HepG2 (cell line): Measurements from ENCODE around the gene SNAP25. TPM values are rescaled to one million over a fixed set of nuclear protein-coding genes. Genes with fewer than 3 reads are reported as not detected.

ENCODE experiments used
- ATAC-seq: fragments of 200-7000 bp; cut with Tn5 transposase; 3 replicates; pipeline ENCODE4 v1.9.1; 2020; ENCODE audit warnings: mild to moderate bottlenecking, moderate library complexity
- BruUV-seq: library from RNA; stranded (reverse); fragments of 400-500 nt; replicated peaks from 2 replicates; lab custom pipeline; 2021; lab: Mats Ljungman, UMichigan
- CTCF ChIA-PET: fragments of 300-600 bp; formaldehyde crosslinking; extraction: SDS; loops from one replicate; lab custom pipeline; 2021; ENCODE audit warnings: low total read pairs, inconsistent platforms, low intra/inter-chr PET ratio; lab: Yijun Ruan, JAX
- POLR2A ChIA-PET: fragments of 350-600 bp; sonication (Branson Sonifier 250); formaldehyde crosslinking; loops from one replicate; lab custom pipeline; 2020; ENCODE audit warnings: antibody characterized with exemption, inconsistent platforms; lab: Yijun Ruan, JAX
- DNase-seq: peaks from one replicate; pipeline ENCODE4 v3.0.0-alpha.2; 2015; ENCODE audit warnings: low spot score
- FAIRE-seq: peaks from 3 replicates; lab custom pipeline; 2011; peaks lifted over from hg19 to GRCh38; lab: Jason Lieb, UNC
- H2AFZ ChIP-seq: one replicate; pipeline ENCODE4 v1.6.1; 2011; ENCODE audit warnings: low read length, inconsistent platforms
- H3K27ac ChIP-seq: fragments of 300-600 bp; 3 replicates; pipeline ENCODE4 v1.8.0; 2011; ENCODE audit warnings: mixed run types, mild to moderate bottlenecking, mixed read lengths, low read length, inconsistent platforms; ENCODE audit not compliant: insufficient read depth; ENCODE audit errors: extremely low read length
- H3K27me3 ChIP-seq, 2 experiments: fragments of 200-600 bp in 1 of 2; 2 replicates in 1 of 2; 3 replicates in 1 of 2; pipeline versions ENCODE4 v1.6.0 to v1.8.0; 2011; ENCODE audit warnings: low read length in 2 of 2, mild to moderate bottlenecking in 2 of 2, moderate library complexity in 2 of 2, inconsistent platforms in 1 of 2; ENCODE audit not compliant: insufficient read depth in 2 of 2, control insufficient read depth in 1 of 2
- H3K36me3 ChIP-seq, 2 experiments: fragments of 200-600 bp in 1 of 2; replicated peaks in 1 of 2; 2 replicates in 1 of 2; 3 replicates in 1 of 2; pipeline versions ENCODE4 v1.5.1 to v1.8.0; 2011; ENCODE audit warnings: low read length in 2 of 2, inconsistent platforms in 1 of 2; ENCODE audit not compliant: insufficient read depth in 2 of 2, control insufficient read depth in 1 of 2
- H3K4me1 ChIP-seq: 2 replicates; pipeline ENCODE4 v1.5.1; 2012; ENCODE audit warnings: low read length, inconsistent platforms; ENCODE audit not compliant: insufficient read depth
- H3K4me2 ChIP-seq: 2 replicates; pipeline ENCODE4 v1.6.0; 2011; ENCODE audit warnings: low read depth, low read length, inconsistent platforms
- H3K4me3 ChIP-seq, 3 experiments: fragments of 200-600 bp in 1 of 3; sonication (generic), shearing (Covaris generic) in 1 of 3; replicated peaks in 1 of 3; 2 replicates each; pipeline ENCODE4 v1.5.1; 2011 to 2016; ENCODE audit warnings: low read length in 3 of 3, inconsistent platforms in 2 of 3, low read depth in 2 of 3, mild to moderate bottlenecking in 2 of 3, control low read depth in 1 of 3, mixed read lengths in 1 of 3; ENCODE audit not compliant: insufficient read depth in 1 of 3
- H3K79me2 ChIP-seq: one replicate; pipeline ENCODE4 v1.6.1; 2011; ENCODE audit warnings: low read length, inconsistent platforms; ENCODE audit not compliant: insufficient read depth
- H3K9ac ChIP-seq: 2 replicates; pipeline ENCODE4 v1.6.0; 2011; ENCODE audit warnings: mild to moderate bottlenecking, low read depth, low read length, inconsistent platforms; ENCODE audit not compliant: insufficient read depth
- H3K9me3 ChIP-seq: 2 replicates; pipeline ENCODE4 v1.5.1; 2012; ENCODE audit warnings: mild to moderate bottlenecking, low read length
- H4K20me1 ChIP-seq: 2 replicates; pipeline ENCODE4 v1.6.0; 2011; ENCODE audit warnings: inconsistent platforms, mild to moderate bottlenecking, low read length, moderate library complexity; ENCODE audit not compliant: insufficient read depth
- ASH2L ChIP-seq: fragments of 300-600, 200-600 bp; sonication (generic); IDR thresholded peaks from 2 replicates; pipeline ENCODE4 v1.7.0; 2017; ENCODE audit warnings: low read depth, mild to moderate bottlenecking, moderate library complexity, mixed read lengths, low read length; ENCODE audit not compliant: insufficient read length
- HMG20B ChIP-seq: conservative IDR thresholded peaks from 2 replicates; pipeline ENCODE4 v1.6.1; 2016; ENCODE audit warnings: missing genetic modification reagents, missing compliant biosample characterization
- NFRKB ChIP-seq: fragments of 450-650 bp; IDR thresholded peaks from 2 replicates; pipeline ENCODE4 v1.6.1; 2017
- POGZ ChIP-seq: sonication (generic); formaldehyde crosslinking; IDR thresholded peaks from 2 replicates; pipeline ENCODE4 v1.4.0; 2020; ENCODE audit warnings: mild to moderate bottlenecking, missing genetic modification reagents
- RELA ChIP-seq: sonication (generic); formaldehyde crosslinking; IDR thresholded peaks from 2 replicates; pipeline ENCODE4 v1.4.0; 2020; ENCODE audit warnings: missing genetic modification reagents
- SYNCRIP ChIP-seq: fragments of 200-400 bp; formaldehyde crosslinking; IDR thresholded peaks from 2 replicates; pipeline ENCODE4 v1.6.1; 2018; ENCODE audit warnings: mild to moderate bottlenecking, low read depth, low read length; ENCODE audit not compliant: insufficient read depth
- TAF1 ChIP-seq: sonication (generic); formaldehyde crosslinking; IDR thresholded peaks from 2 replicates; pipeline ENCODE4 v1.4.0; 2020; ENCODE audit warnings: missing genetic modification reagents
- ZBTB21 ChIP-seq: sonication (generic); formaldehyde crosslinking; IDR thresholded peaks from 2 replicates; pipeline ENCODE4 v1.4.0; 2020; ENCODE audit warnings: missing genetic modification reagents
- ZBTB34 ChIP-seq: sonication (generic); formaldehyde crosslinking; IDR thresholded peaks from 2 replicates; pipeline ENCODE4 v1.8.0; 2022; ENCODE audit warnings: mild to moderate bottlenecking, missing genetic modification reagents
- ZC3H4 ChIP-seq: sonication (generic); formaldehyde crosslinking; IDR thresholded peaks from 2 replicates; pipeline ENCODE4 v1.4.0; 2020; ENCODE audit warnings: missing genetic modification reagents, borderline replicate concordance
- WGBS: methylation state at CpG from one replicate; pipeline ENCODE4 v1.1.6; 2017; ENCODE audit warnings: low lambda C conversion rate; 5-methylcytosine and 5-hydroxymethylcytosine counted together
- in situ Hi-C: cut with HindIII; loops from 2 replicates; pipeline ENCODE4 v1.10.0; 2017; ENCODE audit warnings: low pct_unique_long_range_greater_than_20kb; ENCODE audit not compliant: extremely low pct_ligation_motif_present
- intact Hi-C: fragments of 100-400 bp; cut with micrococcal nuclease; formaldehyde crosslinking; loops from one replicate; pipeline ENCODE4 v1.10.0; 2022; ENCODE audit not compliant: unreplicated experiment
- polyA plus RNA-seq, 8 experiments: library from polyadenylated mRNA; depleted of rRNA in 3 of 8; stranded (reverse) in 7 of 8; unstranded in 1 of 8; fragments of >200 nt; fragmentation: Illumina TruSeq in 4 of 8; extraction: Trizol in 4 of 8; gene quantifications; 2 replicates each; pipeline versions ENCODE4 v1.2.1 to v1.2.3, GENCODE V29; 2011 to 2016; ENCODE audit warnings: low read depth in 4 of 8, missing spikeins in 1 of 8, mixed read lengths in 1 of 8; ENCODE audit not compliant: insufficient read depth in 1 of 8
- total RNA-seq, 5 experiments: library from RNA; depleted of rRNA; stranded (reverse); fragments of >200 nt; fragmentation: Illumina TruSeq; extraction: Trizol; gene quantifications; 2 replicates each; pipeline ENCODE4 v1.2.3, GENCODE V29; 2016; ENCODE audit warnings: low read depth in 1 of 5
- TF ChIP-seq, protein P1 (sequence below), 2 experiments: fragments of 450-650 bp in 1 of 2; sonication (generic) in 1 of 2; formaldehyde crosslinking in 1 of 2; IDR thresholded peaks; 2 replicates each; pipeline versions ENCODE4 v1.6.1 to v1.8.0; 2016 to 2022; ENCODE audit warnings: antibody characterized with exemption in 1 of 2, mild to moderate bottlenecking in 1 of 2, missing genetic modification reagents in 1 of 2

Gene SNAP25
- total and polyA plus RNA-seq, 2 of the 13 experiments (the other 11 are each of a cell fraction or from before 2014, with no cell fraction given): not detected

- TF ChIP-seq TAF1 (CRISPR knock-in tag): no peak
- TF ChIP-seq ZBTB34 (CRISPR knock-in tag): no peak
- no peak for TF ChIP-seq ASH2L
These were observed 58.4 kb downstream of the SNAP25 start (continued) for GRCh38 chr20:10276878-10277580.

DNA sequence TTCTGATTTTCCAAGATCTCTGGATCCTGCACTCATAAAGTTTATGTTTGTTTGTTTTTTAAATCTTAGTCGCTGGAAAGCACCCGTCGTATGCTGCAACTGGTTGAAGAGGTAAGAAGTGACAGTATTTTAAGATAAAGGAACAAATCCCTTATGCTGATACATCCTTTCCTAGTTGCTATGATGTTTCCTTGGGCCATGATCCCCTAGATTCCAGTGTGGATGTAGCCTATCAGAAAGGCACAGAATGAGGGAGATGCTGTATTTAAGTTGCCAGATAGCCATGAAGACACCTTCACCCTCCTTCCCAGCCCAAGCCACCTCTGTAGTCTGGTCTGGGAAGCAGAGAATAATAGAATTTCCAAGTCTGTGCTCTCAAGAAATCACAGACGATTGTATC lies 59.0 kb downstream of the SNAP25 start:
- Histone ChIP-seq H3K27ac (no peak overlapping the region), H3K27me3 (peaks cover 0 to 24% of the 10 kb centered on the region in 2 experiments; a peak in 3 of 5 replicates)
- no peak for FAIRE-seq
- TF ChIP-seq RELA: no peak
- no peak for TF ChIP-seq HMG20B (CRISPR knock-in tag)
- no peak for TF ChIP-seq POGZ (CRISPR knock-in tag)
- TF ChIP-seq ZC3H4 (CRISPR knock-in tag): no peak
- TF ChIP-seq SYNCRIP: no peak
- no peak for TF ChIP-seq NFRKB
- TF ChIP-seq, protein P1, sequence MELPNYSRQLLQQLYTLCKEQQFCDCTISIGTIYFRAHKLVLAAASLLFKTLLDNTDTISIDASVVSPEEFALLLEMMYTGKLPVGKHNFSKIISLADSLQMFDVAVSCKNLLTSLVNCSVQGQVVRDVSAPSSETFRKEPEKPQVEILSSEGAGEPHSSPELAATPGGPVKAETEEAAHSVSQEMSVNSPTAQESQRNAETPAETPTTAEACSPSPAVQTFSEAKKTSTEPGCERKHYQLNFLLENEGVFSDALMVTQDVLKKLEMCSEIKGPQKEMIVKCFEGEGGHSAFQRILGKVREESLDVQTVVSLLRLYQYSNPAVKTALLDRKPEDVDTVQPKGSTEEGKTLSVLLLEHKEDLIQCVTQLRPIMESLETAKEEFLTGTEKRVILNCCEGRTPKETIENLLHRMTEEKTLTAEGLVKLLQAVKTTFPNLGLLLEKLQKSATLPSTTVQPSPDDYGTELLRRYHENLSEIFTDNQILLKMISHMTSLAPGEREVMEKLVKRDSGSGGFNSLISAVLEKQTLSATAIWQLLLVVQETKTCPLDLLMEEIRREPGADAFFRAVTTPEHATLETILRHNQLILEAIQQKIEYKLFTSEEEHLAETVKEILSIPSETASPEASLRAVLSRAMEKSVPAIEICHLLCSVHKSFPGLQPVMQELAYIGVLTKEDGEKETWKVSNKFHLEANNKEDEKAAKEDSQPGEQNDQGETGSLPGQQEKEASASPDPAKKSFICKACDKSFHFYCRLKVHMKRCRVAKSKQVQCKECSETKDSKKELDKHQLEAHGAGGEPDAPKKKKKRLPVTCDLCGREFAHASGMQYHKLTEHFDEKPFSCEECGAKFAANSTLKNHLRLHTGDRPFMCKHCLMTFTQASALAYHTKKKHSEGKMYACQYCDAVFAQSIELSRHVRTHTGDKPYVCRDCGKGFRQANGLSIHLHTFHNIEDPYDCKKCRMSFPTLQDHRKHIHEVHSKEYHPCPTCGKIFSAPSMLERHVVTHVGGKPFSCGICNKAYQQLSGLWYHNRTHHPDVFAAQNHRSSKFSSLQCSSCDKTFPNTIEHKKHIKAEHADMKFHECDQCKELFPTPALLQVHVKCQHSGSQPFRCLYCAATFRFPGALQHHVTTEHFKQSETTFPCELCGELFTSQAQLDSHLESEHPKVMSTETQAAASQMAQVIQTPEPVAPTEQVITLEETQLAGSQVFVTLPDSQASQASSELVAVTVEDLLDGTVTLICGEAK (IDR thresholded peaks at IDR 0.05): no peak
- TF ChIP-seq, protein P1 (CRISPR knock-in tag; IDR thresholded peaks at IDR 0.05): no peak
- TF ChIP-seq ZBTB21 (CRISPR knock-in tag): no peak

More for the DNA sequence above, 59.0 kb downstream of the SNAP25 start:
- no peaks in the 10 kb centered on the region for H3K4me1 ChIP-seq
- H4K20me1 ChIP-seq: no peaks in the 10 kb centered on the region
- H3K9ac ChIP-seq: no peak overlapping the region
- H3K9me3 ChIP-seq: no peaks in the 10 kb centered on the region
- intact Hi-C loops: no loop called here
- WGBS: 46% methylated on average over 4 of the region's 4 CpGs
- POLR2A ChIA-PET: no interaction called here
- H3K79me2 ChIP-seq: no peaks in the 10 kb centered on the region
- no peak for DNase-seq
- BruUV-seq: no TSS peak
- in situ Hi-C loops: no loop called here
- H3K4me3 ChIP-seq: no peak overlapping the region
- no peaks in the 10 kb centered on the region for H3K36me3 ChIP-seq
- H3K4me2 ChIP-seq: no peak overlapping the region
- no peak for ATAC-seq
- CTCF ChIA-PET: no interaction called here
- H2AFZ ChIP-seq: no peak overlapping the region
